CD4-positive, alpha-beta memory T cell (primary cell): ENCODE measurements around the gene ABI3BP. TPM values are rescaled to one million over a fixed set of nuclear protein-coding genes. Genes with fewer than 3 reads are reported as not detected.

Experiments
- CTCF ChIA-PET: fragments of 350-600 bp; sonication (Branson Sonifier 250); formaldehyde crosslinking; loops from one replicate; lab custom pipeline; 2021; ENCODE audit warnings: inconsistent platforms; ENCODE audit not compliant: partially characterized antibody; lab: Charles Lee
- POLR2A ChIA-PET: fragments of 350-600 bp; sonication (Branson Sonifier 250); formaldehyde crosslinking; loops from one replicate; lab custom pipeline; 2021; ENCODE audit not compliant: partially characterized antibody; lab: Charles Lee
- DNase-seq, 5 donors: peaks; one replicate each; pipeline versions ENCODE4 v3.0.0 to v3.0.0-alpha.2; 2020 to 2022; ENCODE audit warnings: mixed read lengths in 1 of 5
- H3K27ac ChIP-seq: one replicate; pipeline ENCODE4 v1.7.0; 2013; ENCODE audit warnings: low read depth, low read length
- H3K27me3 ChIP-seq: 2 replicates; pipeline ENCODE4 v1.7.0; 2013; ENCODE audit warnings: mild to moderate bottlenecking, low read length, moderate library complexity; ENCODE audit not compliant: insufficient read depth
- H3K36me3 ChIP-seq: 2 replicates; pipeline ENCODE4 v1.7.0; 2013; ENCODE audit warnings: mild to moderate bottlenecking, low read length, moderate library complexity; ENCODE audit not compliant: insufficient read depth
- H3K4me1 ChIP-seq: 2 replicates; pipeline ENCODE4 v1.7.0; 2013; ENCODE audit warnings: mild to moderate bottlenecking, low read length, moderate library complexity; ENCODE audit not compliant: insufficient read depth
- H3K4me3 ChIP-seq, 2 donors: one replicate each; pipeline ENCODE4 v1.7.0; 2013; ENCODE audit warnings: low read length in 2 of 2, mild to moderate bottlenecking in 1 of 2
- H3K9me3 ChIP-seq, 2 donors: one replicate each; pipeline ENCODE4 v1.7.0; 2013; ENCODE audit warnings: low read length in 2 of 2, control low read depth in 1 of 2; ENCODE audit not compliant: control insufficient read depth in 1 of 2
- H3K27ac Mint-ChIP-seq, 7 donors: one replicate each; pipeline ENCODE4 v1.8.0; 2020 to 2021; ENCODE audit warnings: mixed read lengths in 7 of 7, mild to moderate bottlenecking in 6 of 7, inconsistent platforms in 3 of 7, moderate library complexity in 3 of 7
- H3K27me3 Mint-ChIP-seq, 2 donors: one replicate each; pipeline ENCODE4 v1.8.0; 2020 to 2021; ENCODE audit warnings: mixed read lengths in 2 of 2
- H3K36me3 Mint-ChIP-seq, 2 donors: one replicate each; pipeline ENCODE4 v1.8.0; 2020 to 2021; ENCODE audit warnings: mixed read lengths in 2 of 2, inconsistent platforms in 1 of 2, mild to moderate bottlenecking in 1 of 2
- H3K4me1 Mint-ChIP-seq, 4 donors: one replicate each; pipeline ENCODE4 v1.8.0; 2020 to 2021; ENCODE audit warnings: mixed read lengths in 4 of 4, mild to moderate bottlenecking in 1 of 4
- H3K4me3 Mint-ChIP-seq, 8 donors: one replicate each; pipeline ENCODE4 v1.8.0; 2020 to 2021; ENCODE audit warnings: mixed read lengths in 8 of 8, mild to moderate bottlenecking in 7 of 8, moderate library complexity in 6 of 8, inconsistent platforms in 3 of 8
- H3K9me3 Mint-ChIP-seq, 8 donors: one replicate each; pipeline ENCODE4 v1.8.0; 2020 to 2021; ENCODE audit warnings: mixed read lengths in 8 of 8, mild to moderate bottlenecking in 5 of 8, inconsistent platforms in 3 of 8, moderate library complexity in 1 of 8
- intact Hi-C: fragments of 100-400 bp; cut with micrococcal nuclease; formaldehyde crosslinking; loops from one replicate; pipeline ENCODE4 v1.15.1; 2023
- polyA plus RNA-seq, 2 donors: library from polyadenylated mRNA; unstranded; fragments of 300-500 nt; fragmentation: Illumina TruSeq; gene quantifications; one replicate each; pipeline ENCODE4 v1.2.3, GENCODE V29; 2021
- total RNA-seq, 2 experiments: library from RNA; stranded (reverse); gene quantifications; one replicate each; pipeline ENCODE4 v1.2.3, GENCODE V29; 2021

The ABI3BP gene
- total and polyA plus RNA-seq, 4 experiments from 2014 or later = not detected

DNA sequence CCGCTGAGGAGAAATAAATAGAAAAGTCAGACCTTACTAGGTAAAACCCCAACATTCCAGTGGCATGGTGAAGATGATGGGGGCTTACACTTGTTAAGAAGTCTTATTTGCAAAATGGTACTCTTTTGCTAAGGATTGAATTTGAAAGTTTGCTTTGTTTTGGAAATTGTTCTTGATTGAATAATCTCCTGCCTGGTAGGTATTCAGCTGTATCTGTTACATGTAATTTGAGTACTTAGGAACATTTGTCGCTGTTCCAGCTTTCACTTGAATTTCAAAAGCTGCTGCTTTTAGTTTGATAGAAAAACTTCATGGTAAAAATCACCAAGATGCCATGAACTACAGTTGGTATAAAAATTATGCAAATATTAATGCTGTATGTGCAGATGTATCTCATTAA, 239.4 kb downstream of the ABI3BP start:
- CTCF ChIA-PET = interaction anchor here (0.6 kb wide), 1 partner anchor 166 kb away, joined by 3 read pairs; no protein-coding TSS in a partner anchor
- H3K36me3 Mint-ChIP-seq = peaks cover 38 to 42% of the 10 kb centered on the region in 2 donors
- H3K27me3 Mint-ChIP-seq = no peaks in the 10 kb centered on the region

DNA sequence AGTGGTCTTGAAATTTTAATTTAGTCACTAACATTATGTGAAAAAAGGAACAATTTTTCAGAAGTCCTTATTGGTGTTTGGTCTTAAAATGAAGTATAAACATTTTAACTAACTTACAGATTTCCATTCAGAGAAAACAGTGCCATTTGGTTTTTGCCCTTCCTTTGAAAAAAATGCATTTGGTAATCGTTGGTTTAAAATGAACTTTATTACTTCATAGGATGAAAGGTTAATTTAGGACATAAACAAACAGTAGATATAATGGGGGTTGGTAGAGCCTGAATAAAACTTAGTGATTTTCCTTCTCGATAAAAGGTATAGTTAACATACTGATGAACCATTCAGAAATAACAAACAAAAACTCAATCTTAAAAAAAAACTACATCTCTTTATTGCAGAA, 244.3 kb downstream of the ABI3BP start:
- Histone ChIP-seq H3K36me3 (peaks cover 55% of the 10 kb centered on the region), H3K4me1 (no peaks in the 10 kb centered on the region), H3K27ac (no peak overlapping the region), H3K4me3 (no peak overlapping the region), H3K27me3 (no peaks in the 10 kb centered on the region), H3K9me3 (no peaks in the 10 kb centered on the region)
- Mint-ChIP-seq H3K36me3 (peaks cover 67 to 77% of the 10 kb centered on the region in 2 donors), H3K9me3 (no peaks in the 10 kb centered on the region), H3K27me3 (no peaks in the 10 kb centered on the region), H3K4me1 (no peaks in the 10 kb centered on the region), H3K27ac (peak overlapping the region in 1 of 7 donors; percentile 9), H3K4me3 (no peak overlapping the region)
- CTCF ChIA-PET = no interaction called here
- POLR2A ChIA-PET = no interaction called here
- DNase-seq = no peak
- intact Hi-C loops = no loop called here

More for the DNA sequence above, 239.4 kb downstream of the ABI3BP start:
- POLR2A ChIA-PET = no interaction called here
- no peak overlapping the region for H3K27ac Mint-ChIP-seq
- H3K4me1 ChIP-seq = no peaks in the 10 kb centered on the region
- H3K9me3 Mint-ChIP-seq = no peaks in the 10 kb centered on the region
- no peaks in the 10 kb centered on the region for H3K27me3 ChIP-seq
- no peak for DNase-seq
- peak overlapping the region in 1 of 8 donors; percentile 36 for H3K4me3 Mint-ChIP-seq
- H3K4me3 ChIP-seq = no peak overlapping the region
- no peak overlapping the region for H3K27ac ChIP-seq
- no peaks in the 10 kb centered on the region for H3K4me1 Mint-ChIP-seq
- no peaks in the 10 kb centered on the region for H3K9me3 ChIP-seq
- H3K36me3 ChIP-seq = peaks cover 24% of the 10 kb centered on the region
- intact Hi-C loops = no loop called here

DNA sequence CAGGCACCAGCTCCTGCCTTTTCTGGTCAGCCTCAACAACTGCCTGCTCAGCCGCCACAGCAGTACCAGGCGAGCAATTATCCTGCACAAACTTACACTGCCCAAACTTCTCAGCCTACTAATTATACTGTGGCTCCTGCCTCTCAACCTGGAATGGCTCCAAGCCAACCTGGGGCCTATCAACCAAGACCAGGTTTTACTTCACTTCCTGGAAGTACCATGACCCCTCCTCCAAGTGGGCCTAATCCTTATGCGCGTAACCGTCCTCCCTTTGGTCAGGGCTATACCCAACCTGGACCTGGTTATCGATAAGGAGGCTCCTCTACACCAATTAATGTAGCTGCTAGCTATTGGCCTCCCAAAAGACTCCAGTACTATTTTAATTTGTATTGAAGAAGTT, 245.0 kb downstream of the ABI3BP start:
- H3K27me3 Mint-ChIP-seq = no peaks in the 10 kb centered on the region
- H3K27ac Mint-ChIP-seq = peak overlapping the region in 1 of 7 donors; percentile 53
- ChIA-PET POLR2A (no interaction called here), CTCF (no interaction called here)
- DNase-seq = no peak
- H3K4me1 ChIP-seq = no peaks in the 10 kb centered on the region
- no peak overlapping the region for H3K27ac ChIP-seq
- no peak overlapping the region for H3K4me3 ChIP-seq
- no peaks in the 10 kb centered on the region for H3K4me1 Mint-ChIP-seq
- no peak overlapping the region for H3K4me3 Mint-ChIP-seq
- H3K36me3 ChIP-seq = peaks cover 55% of the 10 kb centered on the region
- intact Hi-C loops = no loop called here
- peaks cover 64 to 77% of the 10 kb centered on the region in 2 donors for H3K36me3 Mint-ChIP-seq
- no peaks in the 10 kb centered on the region for H3K9me3 Mint-ChIP-seq
- no peaks in the 10 kb centered on the region for H3K9me3 ChIP-seq
- no peaks in the 10 kb centered on the region for H3K27me3 ChIP-seq

DNA sequence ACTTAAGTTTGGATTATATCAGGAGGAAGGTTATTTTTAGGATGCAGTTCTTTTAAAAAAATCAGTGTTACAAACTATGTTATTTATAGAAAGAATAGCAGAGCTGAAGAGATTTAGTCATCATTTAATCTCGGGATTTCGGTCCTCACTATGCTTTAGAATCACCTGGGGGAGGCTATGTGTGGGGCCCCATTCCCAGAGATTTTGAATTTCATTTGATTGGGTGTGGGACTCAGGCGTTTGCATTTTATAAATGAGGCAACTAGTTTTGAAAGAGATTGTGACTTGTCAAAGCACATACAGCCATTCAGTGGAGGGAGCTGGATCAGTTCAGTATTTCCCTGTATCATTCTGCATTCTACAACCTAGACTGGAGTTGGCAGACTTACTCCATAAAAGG, 247.1 kb downstream of the ABI3BP start:
- H3K36me3 ChIP-seq = peaks cover 44% of the 10 kb centered on the region
- H3K9me3 ChIP-seq = no peaks in the 10 kb centered on the region
- Mint-ChIP-seq H3K4me1 (peaks cover 0 to 2% (median 0%) of the 10 kb centered on the region in 4 donors), H3K27ac (no peak overlapping the region), H3K27me3 (no peaks in the 10 kb centered on the region), H3K36me3 (peaks cover 61 to 73% of the 10 kb centered on the region in 2 donors), H3K9me3 (no peaks in the 10 kb centered on the region), H3K4me3 (no peak overlapping the region)
- no peak overlapping the region for H3K27ac ChIP-seq
- ChIA-PET CTCF (no interaction called here), POLR2A (no interaction called here)
- no peaks in the 10 kb centered on the region for H3K4me1 ChIP-seq
- no peak for DNase-seq
- intact Hi-C loops = no loop called here
- H3K4me3 ChIP-seq = no peak overlapping the region
- no peaks in the 10 kb centered on the region for H3K27me3 ChIP-seq

DNA sequence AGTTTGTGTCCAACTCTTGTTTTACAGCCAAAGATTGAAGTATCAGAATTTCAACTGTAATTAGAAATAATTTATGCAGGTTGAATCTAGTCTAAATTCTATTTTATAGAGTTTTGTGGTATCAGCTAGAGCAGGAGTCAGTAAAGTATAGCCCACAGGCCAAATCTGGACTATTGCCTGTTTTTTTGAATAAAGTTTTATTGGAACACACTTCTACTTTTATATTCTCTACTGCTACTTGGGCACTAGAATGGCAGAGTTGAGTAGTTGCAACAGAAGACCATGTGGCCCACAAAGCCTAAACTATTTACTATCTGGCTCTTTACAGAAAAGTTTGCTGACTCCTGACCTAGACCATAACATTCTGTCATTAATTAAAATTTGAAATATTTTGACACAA, 247.6 kb downstream of the ABI3BP start:
- no peaks in the 10 kb centered on the region for H3K27me3 Mint-ChIP-seq
- peaks cover 0 to 2% (median 0%) of the 10 kb centered on the region in 4 donors for H3K4me1 Mint-ChIP-seq
- H3K36me3 ChIP-seq = peaks cover 39% of the 10 kb centered on the region
- H3K9me3 ChIP-seq = no peaks in the 10 kb centered on the region
- H3K27ac Mint-ChIP-seq = no peak overlapping the region
- ChIA-PET POLR2A (no interaction called here), CTCF (no interaction called here)
- peaks cover 58 to 71% of the 10 kb centered on the region in 2 donors for H3K36me3 Mint-ChIP-seq
- no peak for DNase-seq
- H3K4me3 Mint-ChIP-seq = no peak overlapping the region
- no peaks in the 10 kb centered on the region for H3K27me3 ChIP-seq
- no peak overlapping the region for H3K4me3 ChIP-seq
- no peaks in the 10 kb centered on the region for H3K9me3 Mint-ChIP-seq
- no peaks in the 10 kb centered on the region for H3K4me1 ChIP-seq
- intact Hi-C loops = no loop called here
- no peak overlapping the region for H3K27ac ChIP-seq

DNA sequence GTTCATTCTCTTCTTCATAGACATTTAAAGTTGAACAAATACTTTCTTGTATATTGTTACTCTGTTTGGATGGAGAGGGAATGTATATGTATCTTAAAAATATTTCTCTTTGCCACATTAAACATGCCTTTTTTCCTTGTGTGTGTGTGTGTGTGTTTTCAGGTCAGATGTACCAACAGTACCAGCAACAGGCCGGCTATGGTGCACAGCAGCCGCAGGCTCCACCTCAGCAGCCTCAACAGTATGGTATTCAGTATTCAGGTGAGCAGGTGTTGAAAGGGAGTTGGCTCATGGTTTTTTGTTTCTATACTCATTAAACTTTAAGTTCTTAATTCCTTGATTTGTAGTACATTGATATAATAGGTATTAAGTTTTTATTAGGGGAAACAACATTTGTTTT, 248.6 kb downstream of the ABI3BP start:
- intact Hi-C loops = no loop called here
- no peaks in the 10 kb centered on the region for H3K27me3 Mint-ChIP-seq
- no peaks in the 10 kb centered on the region for H3K4me1 ChIP-seq
- no peak overlapping the region for H3K27ac ChIP-seq
- no peaks in the 10 kb centered on the region for H3K27me3 ChIP-seq
- POLR2A ChIA-PET = no interaction called here
- peak overlapping the region in 3 of 7 donors; percentile 12 to 72 (median 15) for H3K27ac Mint-ChIP-seq
- CTCF ChIA-PET = no interaction called here
- peaks cover 0 to 2% (median 0%) of the 10 kb centered on the region in 4 donors for H3K4me1 Mint-ChIP-seq
- H3K4me3 ChIP-seq = no peak overlapping the region
- H3K36me3 ChIP-seq = peaks cover 44% of the 10 kb centered on the region
- H3K4me3 Mint-ChIP-seq = no peak overlapping the region
- no peaks in the 10 kb centered on the region for H3K9me3 Mint-ChIP-seq
- H3K9me3 ChIP-seq = no peaks in the 10 kb centered on the region
- H3K36me3 Mint-ChIP-seq = peaks cover 53 to 74% of the 10 kb centered on the region in 2 donors
- no peak for DNase-seq

DNA sequence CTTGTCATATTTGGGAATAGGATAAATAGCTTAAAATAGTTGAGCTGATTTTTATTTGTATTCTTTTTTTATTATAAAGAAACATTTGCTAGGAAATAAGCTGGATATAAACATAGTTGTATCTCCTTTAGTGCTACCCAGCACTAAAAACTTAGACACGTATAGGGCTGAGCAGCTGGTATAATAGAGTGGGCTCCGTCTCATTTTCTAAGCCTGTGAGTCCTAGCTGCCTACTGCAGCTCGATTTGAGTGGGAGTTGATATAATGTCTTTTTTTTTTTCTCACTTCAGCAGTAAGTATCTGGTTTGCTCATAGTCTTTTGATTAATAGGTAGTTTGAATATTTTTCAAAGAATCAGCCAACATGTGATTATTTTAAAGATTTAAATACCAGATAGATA, 249.7 kb downstream of the ABI3BP start:
- H3K9me3 ChIP-seq = no peaks in the 10 kb centered on the region
- POLR2A ChIA-PET = no interaction called here
- H3K36me3 Mint-ChIP-seq = peaks cover 46 to 73% of the 10 kb centered on the region in 2 donors

More for the DNA sequence above, 249.7 kb downstream of the ABI3BP start:
- H3K36me3 ChIP-seq = peaks cover 42% of the 10 kb centered on the region
- no peaks in the 10 kb centered on the region for H3K4me1 ChIP-seq
- CTCF ChIA-PET = no interaction called here
- Mint-ChIP-seq H3K9me3 (no peaks in the 10 kb centered on the region), H3K4me3 (no peak overlapping the region), H3K4me1 (peaks cover 0 to 2% (median 0%) of the 10 kb centered on the region in 4 donors), H3K27ac (peak overlapping the region in 1 of 7 donors; percentile 35), H3K27me3 (no peaks in the 10 kb centered on the region)
- intact Hi-C loops = no loop called here
- H3K4me3 ChIP-seq = no peak overlapping the region
- H3K27me3 ChIP-seq = no peaks in the 10 kb centered on the region
- H3K27ac ChIP-seq = no peak overlapping the region
- DNase-seq = no peak
